ENCODE measurements around the gene ZNF653. TPM values are rescaled to one million over a fixed set of nuclear protein-coding genes. Genes with fewer than 3 reads are reported as not detected.
A peak's percentile ranks its signal among the peaks of the same experiment; 100 is the strongest.

The ZNF653 gene
- total RNA-seq, 2 experiments from 2014 or later = 7.4 to 7.5 TPM

DNA sequence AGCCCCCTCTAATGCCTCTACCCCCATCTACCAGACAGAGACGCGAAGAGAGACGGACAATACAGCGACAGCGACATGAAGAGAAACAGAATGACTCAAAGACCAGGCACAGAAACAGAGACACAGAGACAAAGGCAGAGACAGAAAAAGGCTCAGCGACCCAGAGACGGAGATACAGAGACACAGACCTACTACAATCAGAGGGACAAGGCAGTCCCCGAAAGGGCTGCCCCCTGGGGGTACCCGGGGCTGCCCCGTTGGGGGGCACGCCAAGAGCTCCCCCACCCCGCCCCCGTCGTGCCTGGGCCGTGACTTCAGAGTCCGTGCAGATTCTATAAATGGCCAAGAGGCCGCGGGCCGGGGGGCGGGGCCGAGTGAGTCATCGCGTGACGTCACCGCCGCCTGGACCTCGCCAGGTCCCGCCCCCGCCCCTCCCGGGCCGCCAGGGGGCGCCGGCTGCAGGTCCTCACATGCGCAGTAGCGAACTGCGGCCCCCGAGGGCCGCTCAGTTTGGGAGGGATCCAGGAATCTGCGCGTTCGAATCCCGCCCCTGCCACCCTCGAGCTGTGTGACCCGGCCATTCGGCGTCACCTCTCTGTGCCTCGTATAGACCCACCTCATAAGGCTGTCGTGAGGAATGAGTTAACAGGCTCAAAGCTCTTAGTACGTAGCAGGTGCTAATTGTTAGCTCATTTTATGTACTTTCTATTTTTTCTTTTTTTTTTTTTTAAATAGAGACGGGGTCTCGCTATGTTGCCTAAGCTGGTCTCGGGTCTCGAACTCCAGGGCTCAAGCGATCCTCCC lies 30.4 kb upstream of the ZNF653 start:
- peak overlapping the region; percentile 24 for H3K4me3 ChIP-seq (ENCODE audit: low read length)
- no peaks in the 10 kb centered on the region for H3K36me3 Mint-ChIP-seq (ENCODE audit: low read depth)
- H3K27me3 ChIP-seq (ENCODE audit: control insufficient read depth in 1 of 2, insufficient read depth in 2 of 2, low read length in 2 of 2) = peaks cover 17 to 18% of the 10 kb centered on the region in 2 experiments
- no peaks in the 10 kb centered on the region for H3K9me3 Mint-ChIP-seq
- peak overlapping the region; percentile 71 for H3K4me3 Mint-ChIP-seq
- TF ChIP-seq CTCF (IDR thresholded peaks at IDR 0.05) = peak; percentile 87
- peak overlapping the region; percentile 48 for H3K27ac Mint-ChIP-seq
- DNase-seq = peak; percentile 59 to 92 (median 79)
- peaks cover 0 to 6% of the 10 kb centered on the region in 2 experiments for H3K9me3 ChIP-seq (ENCODE audit: control insufficient read depth in 1 of 2, insufficient read depth in 1 of 2, low read length in 2 of 2)
- H3K27ac ChIP-seq (ENCODE audit: low read depth in 1 of 2, low read length in 2 of 2) = no peak overlapping the region
- ATAC-seq (ENCODE audit: poor library complexity) = peak; percentile 84
- intact Hi-C loops (cut with DNase I, micrococcal nuclease) = loop anchor here (1.0 kb wide), 2 partner anchors 21 to 51 kb away; no protein-coding TSS in a partner anchor
- CTCF ChIA-PET = interaction anchor here (0.7 to 1.3 kb wide), 4 partner anchors 8 to 500 kb away, joined by 3 to 5 read pairs (median 4); partner anchors contain the start of gene ELOF1
- peaks cover 12% of the 10 kb centered on the region for H3K4me1 Mint-ChIP-seq (ENCODE audit: low read depth)
- no peaks in the 10 kb centered on the region for H3K36me3 ChIP-seq (ENCODE audit: insufficient read depth, low read length)
- POLR2A ChIA-PET = interaction anchor here (1.1 to 1.4 kb wide), 2 partner anchors 16 to 23 kb away, joined by 3 to 8 read pairs; partner anchors contain the start of gene ELOF1
- H3K4me1 ChIP-seq (ENCODE audit: insufficient read depth, low read length) = peaks cover 21% of the 10 kb centered on the region
- peaks cover 20% of the 10 kb centered on the region for H3K27me3 Mint-ChIP-seq

- no peaks in the 10 kb centered on the region for H3K36me3 ChIP-seq (ENCODE audit: insufficient read depth, low read length)
- no peak overlapping the region for H3K27ac Mint-ChIP-seq
- H3K4me1 Mint-ChIP-seq (ENCODE audit: low read depth) = peaks cover 12% of the 10 kb centered on the region
- CTCF ChIA-PET = interaction anchor here (1.0 kb wide), 1 partner anchor 26 kb away, joined by 3 read pairs; no protein-coding TSS in a partner anchor
- H3K4me3 Mint-ChIP-seq = no peak overlapping the region
- H3K4me3 ChIP-seq (ENCODE audit: low read length) = no peak overlapping the region
- ATAC-seq (ENCODE audit: poor library complexity) (no peak), DNase-seq (no peak)
- H3K4me1 ChIP-seq (ENCODE audit: insufficient read depth, low read length) = peaks cover 21% of the 10 kb centered on the region
- peaks cover 14% of the 10 kb centered on the region for H3K27me3 Mint-ChIP-seq
- H3K9me3 Mint-ChIP-seq = no peaks in the 10 kb centered on the region
- no peaks in the 10 kb centered on the region for H3K36me3 Mint-ChIP-seq (ENCODE audit: low read depth)
- no peak for TF ChIP-seq CTCF (IDR thresholded peaks at IDR 0.05)
- peaks cover 0 to 6% of the 10 kb centered on the region in 2 experiments for H3K9me3 ChIP-seq (ENCODE audit: control insufficient read depth in 1 of 2, insufficient read depth in 1 of 2, low read length in 2 of 2)
- POLR2A ChIA-PET = interaction anchor here (1.1 kb wide), 1 partner anchor 17 kb away, joined by 3 read pairs; no protein-coding TSS in a partner anchor
- intact Hi-C loops (cut with DNase I, micrococcal nuclease) = no loop called here
- H3K27me3 ChIP-seq (ENCODE audit: control insufficient read depth in 1 of 2, insufficient read depth in 2 of 2, low read length in 2 of 2) = peaks cover 9 to 10% of the 10 kb centered on the region in 2 experiments
- H3K27ac ChIP-seq (ENCODE audit: low read depth in 1 of 2, low read length in 2 of 2) = no peak overlapping the region
Measured at GRCh38 chr19:11534948-11535347, 29.3 kb upstream of the ZNF653 start.

DNA sequence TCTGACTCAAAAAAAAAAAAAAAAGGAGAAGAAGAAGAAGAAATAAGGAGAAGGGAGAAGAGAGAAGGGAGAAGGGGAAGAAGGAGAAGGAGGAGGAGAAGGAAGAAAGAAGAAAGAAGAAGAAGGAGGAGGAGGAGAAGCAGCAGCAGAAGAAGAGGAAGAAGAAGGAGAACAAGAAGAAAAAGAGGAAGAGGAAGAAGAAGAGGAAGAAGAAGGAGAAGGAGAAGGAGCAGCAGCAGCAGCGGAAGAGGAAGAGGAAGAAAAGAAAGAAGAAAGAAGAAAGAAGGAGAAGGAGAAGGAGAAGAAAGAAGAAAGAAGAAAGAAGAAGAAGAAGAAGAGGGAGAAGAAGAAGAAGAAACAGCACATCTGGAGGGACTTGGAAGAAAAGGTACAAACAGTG lies 28.9 kb upstream of the ZNF653 start:
- Histone ChIP-seq H3K9me3 (ENCODE audit: control insufficient read depth in 1 of 2, insufficient read depth in 1 of 2, low read length in 2 of 2) (peaks cover 0 to 6% of the 10 kb centered on the region in 2 experiments), H3K4me3 (ENCODE audit: low read length) (no peak overlapping the region), H3K27ac (ENCODE audit: low read depth in 1 of 2, low read length in 2 of 2) (no peak overlapping the region), H3K4me1 (ENCODE audit: insufficient read depth, low read length) (peaks cover 19% of the 10 kb centered on the region), H3K36me3 (ENCODE audit: insufficient read depth, low read length) (no peaks in the 10 kb centered on the region), H3K27me3 (ENCODE audit: control insufficient read depth in 1 of 2, insufficient read depth in 2 of 2, low read length in 2 of 2) (peaks cover 6 to 8% of the 10 kb centered on the region in 2 experiments)
- TF ChIP-seq CTCF (IDR thresholded peaks at IDR 0.05) = no peak
- ATAC-seq (ENCODE audit: poor library complexity) (no peak), DNase-seq (no peak)
- H3K36me3 Mint-ChIP-seq (ENCODE audit: low read depth) = no peaks in the 10 kb centered on the region
- no peak overlapping the region for H3K4me3 Mint-ChIP-seq
- H3K4me1 Mint-ChIP-seq (ENCODE audit: low read depth) = peaks cover 12% of the 10 kb centered on the region
- peaks cover 14% of the 10 kb centered on the region for H3K27me3 Mint-ChIP-seq
- no peak overlapping the region for H3K27ac Mint-ChIP-seq
- intact Hi-C loops (cut with DNase I, micrococcal nuclease) = no loop called here
- ChIA-PET POLR2A (no interaction called here), CTCF (interaction anchor here (1.0 kb wide), 1 partner anchor 26 kb away, joined by 3 read pairs; no protein-coding TSS in a partner anchor)
- no peaks in the 10 kb centered on the region for H3K9me3 Mint-ChIP-seq

Data from CD4-positive, alpha-beta T cell (primary cell).